Testis (tissue), 3 donors: Measurements from ENCODE around the gene USP20. TPM values are rescaled to one million over a fixed set of nuclear protein-coding genes. Genes with fewer than 3 reads are reported as not detected.

Experiments used
- DNase-seq: peaks from one replicate; pipeline ENCODE4 v3.0.0-alpha.2; 2019
- H3K27ac ChIP-seq, 2 donors: fragments of 200-600 bp; sonication (generic); one replicate each; pipeline ENCODE4 v1.5.1; 2019
- H3K27me3 ChIP-seq: fragments of 200-600 bp; sonication (generic); one replicate; pipeline ENCODE4 v1.5.1; 2019
- H3K36me3 ChIP-seq: fragments of 200-600 bp; sonication (generic); one replicate; pipeline ENCODE4 v1.5.1; 2017; ENCODE audit warnings: low read depth; ENCODE audit errors: missing control alignments
- H3K4me1 ChIP-seq: fragments of 200-600 bp; sonication (generic); one replicate; pipeline ENCODE4 v1.5.1; 2019
- H3K4me3 ChIP-seq, 2 donors: fragments of 200-600 bp; sonication (generic); one replicate each; pipeline ENCODE4 v1.5.1; 2017 to 2019
- H3K9me3 ChIP-seq: fragments of 200-600 bp; sonication (generic); one replicate; pipeline ENCODE4 v1.5.1; 2017
- POLR2A ChIP-seq: fragments of 450-650 bp; IDR thresholded peaks from one replicate; pipeline ENCODE4 v1.6.1; 2017; ENCODE audit warnings: antibody characterized with exemption, mild to moderate bottlenecking, moderate library complexity
- whole genome bisulfite sequencing, 2 donors: methylation state at CpG; one replicate each; pipeline ENCODE4 v1.1.5; 2018; 5-methylcytosine and 5-hydroxymethylcytosine counted together
- intact Hi-C: fragments of 100-400 bp; cut with DNase I; formaldehyde crosslinking; loops from one replicate; pipeline ENCODE4 v1.15.1; 2023; ENCODE audit warnings: low total_unique reads
- polyA plus RNA-seq: library from polyadenylated mRNA; stranded (reverse); fragments of 350-450 nt; fragmentation: Illumina TruSeq; extraction: RNeasy Lipid Tissue Mini Kit (QIAGEN cat#74804); gene quantifications from one replicate; pipeline ENCODE4 v1.2.3, GENCODE V29; 2014; ENCODE audit warnings: low read depth, low replicate concordance; ENCODE audit not compliant: insufficient read depth
- total RNA-seq, 2 donors: library from RNA; depleted of rRNA; stranded (reverse); fragments of >200 nt; gene quantifications; one replicate each; pipeline ENCODE4 v1.2.3, GENCODE V29; 2016
- TF ChIP-seq, protein P1 (sequence below), 3 experiments: fragments of 450-650 bp in 2 of 3; fragments of 200-600 bp in 1 of 3; sonication (generic) in 1 of 3; IDR thresholded peaks; one replicate each; pipeline ENCODE4 v1.5.1; 2016 to 2019; ENCODE audit warnings: antibody characterized with exemption in 3 of 3, mild to moderate bottlenecking in 2 of 3, moderate library complexity in 1 of 3

The USP20 gene
- total and polyA plus RNA-seq, 3 donors from 2014 or later, result 37.4 to 48.3 (median 46.8) TPM

DNA sequence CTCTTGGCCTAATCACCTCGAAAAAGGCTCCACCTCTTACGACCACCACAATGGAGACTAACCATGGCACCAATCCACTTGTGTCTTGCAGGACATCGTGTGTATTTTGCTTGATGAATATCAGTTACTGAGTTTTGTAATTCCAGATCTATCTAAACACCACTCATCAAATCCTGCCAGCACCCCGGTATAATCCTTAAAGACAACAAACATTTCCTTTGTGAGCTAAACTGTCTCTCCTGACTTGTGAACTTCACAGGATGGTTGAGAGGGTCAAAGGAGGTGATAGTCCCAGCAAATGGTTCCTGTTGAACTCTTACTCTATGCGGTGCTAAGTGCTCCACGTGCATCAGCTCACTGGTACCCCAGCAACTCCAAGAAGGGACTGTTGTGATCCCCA is 36.3 kb upstream of the USP20 start:
- Histone ChIP-seq H3K9me3 (no peaks in the 10 kb centered on the region), H3K27me3 (no peaks in the 10 kb centered on the region), H3K4me1 (peaks cover 3% of the 10 kb centered on the region), H3K27ac (no peak overlapping the region), H3K4me3 (no peak overlapping the region), H3K36me3 (no peaks in the 10 kb centered on the region)
- DNase-seq, result no peak
- WGBS, 2 donors, result 62 to 70% methylated on average over 6 of the region's 6 CpGs
- TF ChIP-seq, protein P1, sequence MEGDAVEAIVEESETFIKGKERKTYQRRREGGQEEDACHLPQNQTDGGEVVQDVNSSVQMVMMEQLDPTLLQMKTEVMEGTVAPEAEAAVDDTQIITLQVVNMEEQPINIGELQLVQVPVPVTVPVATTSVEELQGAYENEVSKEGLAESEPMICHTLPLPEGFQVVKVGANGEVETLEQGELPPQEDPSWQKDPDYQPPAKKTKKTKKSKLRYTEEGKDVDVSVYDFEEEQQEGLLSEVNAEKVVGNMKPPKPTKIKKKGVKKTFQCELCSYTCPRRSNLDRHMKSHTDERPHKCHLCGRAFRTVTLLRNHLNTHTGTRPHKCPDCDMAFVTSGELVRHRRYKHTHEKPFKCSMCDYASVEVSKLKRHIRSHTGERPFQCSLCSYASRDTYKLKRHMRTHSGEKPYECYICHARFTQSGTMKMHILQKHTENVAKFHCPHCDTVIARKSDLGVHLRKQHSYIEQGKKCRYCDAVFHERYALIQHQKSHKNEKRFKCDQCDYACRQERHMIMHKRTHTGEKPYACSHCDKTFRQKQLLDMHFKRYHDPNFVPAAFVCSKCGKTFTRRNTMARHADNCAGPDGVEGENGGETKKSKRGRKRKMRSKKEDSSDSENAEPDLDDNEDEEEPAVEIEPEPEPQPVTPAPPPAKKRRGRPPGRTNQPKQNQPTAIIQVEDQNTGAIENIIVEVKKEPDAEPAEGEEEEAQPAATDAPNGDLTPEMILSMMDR (IDR thresholded peaks at IDR 0.05), result no peak
- TF ChIP-seq POLR2A, result no peak
- intact Hi-C loops, result no loop called here

GRCh38 chr9:129801504-129801903 is 33.8 kb upstream of the USP20 start:
- Histone ChIP-seq H3K4me1 (peaks cover 5% of the 10 kb centered on the region), H3K27me3 (no peaks in the 10 kb centered on the region), H3K4me3 (no peak overlapping the region), H3K27ac (no peak overlapping the region), H3K9me3 (no peaks in the 10 kb centered on the region), H3K36me3 (no peaks in the 10 kb centered on the region)
- TF ChIP-seq, protein P1 (IDR thresholded peaks at IDR 0.05), result no peak
- no peak for TF ChIP-seq POLR2A
- intact Hi-C loops, result no loop called here
- DNase-seq, result no peak
- 50 to 71% methylated on average over 17 of the region's 17 CpGs for WGBS, 2 donors

DNA sequence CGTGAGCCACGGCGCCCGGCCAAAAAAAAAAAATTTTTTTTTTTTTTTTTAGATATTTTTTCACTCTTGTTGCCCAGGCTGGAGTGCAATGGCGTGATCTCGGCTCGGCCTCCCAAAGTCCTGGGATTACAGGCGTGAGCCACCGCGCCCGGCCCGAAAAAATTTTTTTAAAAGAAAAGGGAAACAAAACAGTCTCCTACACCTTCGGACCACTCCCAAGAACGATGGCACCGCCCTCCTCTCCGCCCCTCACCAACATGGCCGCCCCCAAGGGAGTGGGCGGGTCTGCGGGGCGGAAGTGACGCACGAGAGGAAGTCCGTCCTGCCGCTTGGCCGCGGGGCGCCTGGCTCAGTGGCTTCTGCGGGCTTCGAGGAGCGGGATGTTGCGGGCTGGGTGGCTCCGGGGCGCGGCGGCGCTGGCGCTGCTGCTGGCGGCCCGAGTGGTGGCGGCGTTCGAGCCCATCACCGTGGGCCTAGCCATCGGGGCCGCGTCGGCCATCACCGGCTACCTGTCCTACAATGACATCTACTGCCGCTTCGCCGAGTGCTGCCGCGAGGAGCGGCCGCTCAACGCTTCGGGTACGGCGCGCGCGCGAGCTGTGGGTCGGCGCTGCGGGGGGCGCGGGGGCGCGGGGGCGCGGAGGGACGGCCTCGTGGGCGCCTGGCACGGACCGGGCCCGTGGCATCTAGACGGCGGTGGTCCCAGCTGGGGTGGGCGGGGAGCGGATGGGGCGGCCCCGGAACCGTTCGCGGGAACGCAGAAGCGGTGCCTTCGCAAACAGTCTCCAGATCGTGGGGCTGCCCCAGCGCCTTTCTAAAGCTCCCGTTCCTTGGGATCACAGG is 32.2 kb upstream of the USP20 start, which contains the start of gene TOR1B:
TOR1B (plus strand) TSS at position 352 of the 843 bp plus-strand sequence; CDS start at position 381, 29 bp downstream.
- WGBS, 2 donors, result 0 to 2% methylated on average over 17 to 86 of the region's 93 CpGs
- peak; percentile 95 for DNase-seq
- TF ChIP-seq POLR2A, result peak; percentile 76
- TF ChIP-seq, protein P1 (IDR thresholded peaks at IDR 0.05), result no peak
- intact Hi-C loops, result no loop called here
- no peaks in the 10 kb centered on the region for H3K9me3 ChIP-seq
- H3K4me1 ChIP-seq, result peaks cover 5% of the 10 kb centered on the region
- peak within 1 kb of the TSS; percentile 85 to 87 for H3K4me3 ChIP-seq
- H3K27me3 ChIP-seq, result no peaks in the 10 kb centered on the region
- H3K27ac ChIP-seq, result peak within 1 kb of the TSS; percentile 80 to 85
- H3K36me3 ChIP-seq, result no peaks in the 10 kb centered on the region

- peak overlapping the region; percentile 85 to 87 for H3K4me3 ChIP-seq
- no peaks in the 10 kb centered on the region for H3K27me3 ChIP-seq
- peaks cover 5% of the 10 kb centered on the region for H3K4me1 ChIP-seq
- no peak for DNase-seq
- TF ChIP-seq, protein P1 (IDR thresholded peaks at IDR 0.05), result no peak
- TF ChIP-seq POLR2A, result no peak
- intact Hi-C loops, result no loop called here
- WGBS, 2 donors, result 0 to 1% methylated on average over 11 to 14 of the region's 14 CpGs
- H3K36me3 ChIP-seq, result no peaks in the 10 kb centered on the region
- peak overlapping the region; percentile 80 to 85 for H3K27ac ChIP-seq
- H3K9me3 ChIP-seq, result no peaks in the 10 kb centered on the region
These were observed 31.6 kb upstream of the USP20 start for GRCh38 chr9:129803676-129804060.

GRCh38 chr9:129806061-129806460 is 29.2 kb upstream of the USP20 start:
- H3K36me3 ChIP-seq, result no peaks in the 10 kb centered on the region
- H3K27ac ChIP-seq, result no peak overlapping the region
- intact Hi-C loops, result no loop called here

More at GRCh38 chr9:129806061-129806460, 29.2 kb upstream of the USP20 start:
- WGBS, 2 donors, result 73 to 84% methylated on average over 4 of the region's 4 CpGs
- H3K27me3 ChIP-seq, result no peaks in the 10 kb centered on the region
- H3K4me1 ChIP-seq, result peaks cover 5% of the 10 kb centered on the region
- DNase-seq, result no peak
- no peak overlapping the region for H3K4me3 ChIP-seq
- H3K9me3 ChIP-seq, result no peaks in the 10 kb centered on the region
- TF ChIP-seq POLR2A, result no peak
- TF ChIP-seq, protein P1 (IDR thresholded peaks at IDR 0.05), result no peak
